H1 (cell line): ENCODE results near the gene ACAP2. TPM values are rescaled to one million over a fixed set of nuclear protein-coding genes. Genes with fewer than 3 reads are reported as not detected.
A peak's percentile ranks its signal among the peaks of the same experiment; 100 is the strongest.

ENCODE experiments used
- CTCF ChIA-PET: fragments of 300-600 bp; sonication (Branson Sonifier 250); formaldehyde crosslinking; loops from one replicate; lab custom pipeline; 2021; ENCODE audit not compliant: partially characterized antibody; lab: Charles Lee
- POLR2A ChIA-PET: fragments of 300-600 bp; sonication (Branson Sonifier 250); formaldehyde crosslinking; loops from one replicate; lab custom pipeline; 2021; ENCODE audit warnings: inconsistent platforms; ENCODE audit not compliant: partially characterized antibody; lab: Charles Lee
- DNase-seq, 2 experiments: peaks; one replicate each; pipeline versions ENCODE4 v3.0.0 to v3.0.0-alpha.2; 2010 to 2022; ENCODE audit warnings: low spot score in 2 of 2, low read depth in 1 of 2, mixed read lengths in 1 of 2
- FAIRE-seq: peaks from 2 replicates; lab custom pipeline; 2011; peaks lifted over from hg19 to GRCh38; lab: Jason Lieb, UNC
- H2AFZ ChIP-seq: 2 replicates; pipeline ENCODE4 v1.8.1; 2012; ENCODE audit warnings: low read length, inconsistent platforms
- H2AK5ac ChIP-seq: 2 replicates; pipeline ENCODE4 v1.6.1; 2013; ENCODE audit warnings: low read depth, low read length
- H2BK120ac ChIP-seq: replicated peaks from 2 replicates; pipeline ENCODE3; 2013; ENCODE audit warnings: low read depth, low read length, inconsistent platforms
- H2BK12ac ChIP-seq: 2 replicates; pipeline ENCODE4 v1.6.1; 2013; ENCODE audit warnings: low read depth, low read length
- H2BK15ac ChIP-seq: 2 replicates; pipeline ENCODE4 v1.6.1; 2013; ENCODE audit warnings: low read length
- H2BK20ac ChIP-seq: 2 replicates; pipeline ENCODE4 v1.6.1; 2013; ENCODE audit warnings: low read length
- H2BK5ac ChIP-seq: 2 replicates; pipeline ENCODE4 v1.6.1; 2013; ENCODE audit warnings: low read depth, low read length
- H3K14ac ChIP-seq: 2 replicates; pipeline ENCODE4 v1.6.1; 2013; ENCODE audit warnings: inconsistent platforms; ENCODE audit not compliant: insufficient read length
- H3K18ac ChIP-seq: 2 replicates; pipeline ENCODE4 v1.6.1; 2013; ENCODE audit warnings: low read length; ENCODE audit errors: extremely low read depth
- H3K23ac ChIP-seq: 2 replicates; pipeline ENCODE4 v1.6.1; 2013; ENCODE audit warnings: inconsistent platforms; ENCODE audit not compliant: insufficient read length
- H3K23me2 ChIP-seq: 2 replicates; pipeline ENCODE4 v1.6.1; 2013; ENCODE audit warnings: low read depth, low read length
- H3K27ac ChIP-seq: 2 replicates; pipeline ENCODE4 v1.6.1; 2011; ENCODE audit warnings: low read depth, low read length, inconsistent platforms
- H3K27me3 ChIP-seq, 4 experiments: replicated peaks in 1 of 4; 1 replicate in 1 of 4; 2 replicates in 3 of 4; pipeline versions ENCODE4 v1.6.1 to v1.8.1; 2011 to 2013; ENCODE audit warnings: low read length in 3 of 4, mild to moderate bottlenecking in 3 of 4, inconsistent platforms in 2 of 4, mixed read lengths in 2 of 4, moderate library complexity in 1 of 4; ENCODE audit not compliant: control insufficient read depth in 3 of 4, insufficient read depth in 3 of 4; ENCODE audit errors: extremely low read depth in 1 of 4
- H3K36me3 ChIP-seq, 4 experiments: 2 replicates each; pipeline versions ENCODE4 v1.6.1 to v1.8.1; 2011 to 2013; ENCODE audit warnings: mild to moderate bottlenecking in 4 of 4, low read length in 3 of 4, moderate library complexity in 2 of 4, control low read depth in 1 of 4, inconsistent platforms in 1 of 4; ENCODE audit not compliant: insufficient read depth in 4 of 4, control insufficient read depth in 2 of 4
- H3K4ac ChIP-seq: replicated peaks from 2 replicates; pipeline ENCODE3; 2013; ENCODE audit warnings: low read length, low read depth, mixed read lengths, inconsistent platforms; ENCODE audit not compliant: insufficient read length
- H3K4me1 ChIP-seq, 4 experiments: replicated peaks in 1 of 4; 1 replicate in 1 of 4; 2 replicates in 3 of 4; pipeline versions ENCODE4 v1.6.1 to v1.8.1; 2011 to 2013; ENCODE audit warnings: low read length in 3 of 4, inconsistent platforms in 2 of 4, mixed read lengths in 1 of 4; ENCODE audit not compliant: insufficient read depth in 4 of 4, control insufficient read depth in 3 of 4
- H3K4me2 ChIP-seq, 2 experiments: 2 replicates each; pipeline versions ENCODE4 v1.6.1 to v1.8.1; 2011 to 2013; ENCODE audit warnings: low read depth in 2 of 2, low read length in 2 of 2, control low read depth in 1 of 2, inconsistent platforms in 1 of 2, mild to moderate bottlenecking in 1 of 2; ENCODE audit not compliant: insufficient read depth in 1 of 2
- H3K4me3 ChIP-seq, 4 experiments: fragments of 200-600, 300-600 bp in 1 of 4; sonication (generic), shearing (Covaris generic), sonication (Bioruptor Twin) in 1 of 4; 2 replicates each; pipeline versions ENCODE4 v1.5.1 to v1.8.1; 2011 to 2016; ENCODE audit warnings: low read length in 4 of 4, low read depth in 3 of 4, control low read depth in 2 of 4, inconsistent platforms in 2 of 4, mild to moderate bottlenecking in 2 of 4, mixed read lengths in 1 of 4, moderate library complexity in 1 of 4; ENCODE audit not compliant: insufficient read depth in 2 of 4; ENCODE audit errors: extremely low read depth in 1 of 4
- H3K56ac ChIP-seq: replicated peaks from 2 replicates; pipeline ENCODE3; 2013; ENCODE audit warnings: low read depth, mild to moderate bottlenecking, mixed read lengths, low read length, inconsistent platforms; ENCODE audit not compliant: insufficient read length
- H3K79me1 ChIP-seq: 2 replicates; pipeline ENCODE4 v1.6.1; 2013; ENCODE audit warnings: low read depth, low read length, control low read depth
- H3K79me2 ChIP-seq, 2 experiments: 2 replicates each; pipeline versions ENCODE4 v1.6.1 to v1.8.1; 2012 to 2013; ENCODE audit warnings: low read length in 2 of 2, mild to moderate bottlenecking in 2 of 2, inconsistent platforms in 1 of 2; ENCODE audit not compliant: insufficient read depth in 2 of 2, control insufficient read depth in 1 of 2
- H3K9ac ChIP-seq, 4 experiments: replicated peaks in 1 of 4; 1 replicate in 1 of 4; 2 replicates in 3 of 4; pipeline versions ENCODE4 v1.6.1 to v1.8.1; 2011 to 2013; ENCODE audit warnings: low read depth in 3 of 4, low read length in 3 of 4, control low read depth in 2 of 4, mild to moderate bottlenecking in 2 of 4, moderate library complexity in 2 of 4, inconsistent platforms in 1 of 4; ENCODE audit errors: extremely low read depth in 1 of 4
- H3K9me3 ChIP-seq, 2 experiments: 2 replicates each; pipeline versions ENCODE4 v1.6.1 to v1.8.1; 2012 to 2013; ENCODE audit warnings: mild to moderate bottlenecking in 2 of 2, moderate library complexity in 2 of 2, control low read depth in 1 of 2, inconsistent platforms in 1 of 2, low read depth in 1 of 2, low read length in 1 of 2, mixed read lengths in 1 of 2; ENCODE audit not compliant: insufficient read depth in 2 of 2
- H4K20me1 ChIP-seq, 2 experiments: replicated peaks in 1 of 2; 2 replicates each; pipeline versions ENCODE3 to v1.8.1; 2011 to 2013; ENCODE audit warnings: inconsistent platforms in 2 of 2, low read length in 2 of 2, mild to moderate bottlenecking in 1 of 2; ENCODE audit not compliant: insufficient read depth in 2 of 2, control insufficient read depth in 1 of 2
- H4K5ac ChIP-seq: 2 replicates; pipeline ENCODE4 v1.6.1; 2013; ENCODE audit warnings: low read length, low read depth, mixed read lengths, inconsistent platforms; ENCODE audit not compliant: insufficient read length
- H4K8ac ChIP-seq: 2 replicates; pipeline ENCODE4 v1.8.0; 2013; ENCODE audit warnings: mild to moderate bottlenecking, moderate library complexity, low read length, inconsistent platforms; ENCODE audit not compliant: insufficient read depth; ENCODE audit errors: extremely low read depth
- H4K91ac ChIP-seq: replicated peaks from 2 replicates; pipeline ENCODE3; 2013; ENCODE audit warnings: low read length, mixed read lengths, inconsistent platforms; ENCODE audit not compliant: insufficient read length
- CHD1 ChIP-seq: IDR thresholded peaks from 2 replicates; pipeline ENCODE4 v1.6.1; 2012; ENCODE audit warnings: low read depth, low read length, improper control_type of control experiment
- GTF2F1 ChIP-seq: IDR thresholded peaks from 2 replicates; pipeline ENCODE4 v1.6.1; 2012; ENCODE audit warnings: low read depth, low read length, improper control_type of control experiment, borderline replicate concordance
- JUND ChIP-seq: IDR thresholded peaks from 2 replicates; pipeline ENCODE4 v1.6.1; 2011; ENCODE audit warnings: mild to moderate bottlenecking, improper control_type of control experiment, low read length
- KDM5A ChIP-seq: fragments of 200-600 bp; IDR thresholded peaks from 2 replicates; pipeline ENCODE4 v1.7.1; 2012; ENCODE audit warnings: mild to moderate bottlenecking, low read length, inconsistent platforms, mixed read lengths
- NANOG ChIP-seq: IDR thresholded peaks from 2 replicates; pipeline ENCODE4 v1.6.1; 2011; ENCODE audit warnings: low read length, low read depth, mild to moderate bottlenecking, inconsistent platforms; ENCODE audit not compliant: insufficient read depth, poor library complexity, severe bottlenecking
- RAD21 ChIP-seq, 2 experiments: IDR thresholded peaks in 1 of 2; conservative IDR thresholded peaks in 1 of 2; 2 replicates each; pipeline ENCODE4 v1.6.1; 2011; ENCODE audit warnings: low read depth in 2 of 2, low read length in 2 of 2, improper control_type of control experiment in 1 of 2, inconsistent platforms in 1 of 2, mild to moderate bottlenecking in 1 of 2, moderate library complexity in 1 of 2
- RBBP5 ChIP-seq: IDR thresholded peaks from 2 replicates; pipeline ENCODE4 v1.7.1; 2012; ENCODE audit warnings: low read depth, mild to moderate bottlenecking, inconsistent platforms, low read length, moderate library complexity, borderline replicate concordance
- TCF12 ChIP-seq: IDR thresholded peaks from 2 replicates; pipeline ENCODE4 v1.6.1; 2011; ENCODE audit warnings: low read depth, mild to moderate bottlenecking, low read length
- YY1 ChIP-seq: IDR thresholded peaks from 2 replicates; pipeline ENCODE4 v1.6.1; 2011; ENCODE audit warnings: low read depth, mild to moderate bottlenecking, low read length
- WGBS, 2 experiments: shearing (Covaris generic) in 1 of 2; methylation state at CpG; one replicate each; pipeline versions ENCODE4 v1.1.6 to v1.1.7; 2013 to 2015; ENCODE audit warnings: low lambda C conversion rate in 2 of 2, mixed read lengths in 2 of 2, inconsistent platforms in 1 of 2, low coverage in 1 of 2, missing lambda C conversion rate in 1 of 2; ENCODE audit not compliant: insufficient replicate concordance in 2 of 2, insufficient coverage in 1 of 2, insufficient read length in 1 of 2; ENCODE audit errors: extremely low coverage in 1 of 2, missing lambda C conversion rate in 1 of 2; 5-methylcytosine and 5-hydroxymethylcytosine counted together
- polyA plus RNA-seq, 7 experiments: library from polyadenylated mRNA; depleted of rRNA in 3 of 7; stranded (reverse) in 5 of 7; unstranded in 2 of 7; fragments of >200 nt in 5 of 7; fragments of 200-250 nt in 2 of 7; gene quantifications; 1 replicate in 5 of 7; 2 replicates in 1 of 7; 4 replicates in 1 of 7; pipeline versions ENCODE4 v1.2.1 to v1.2.3, GENCODE V29; 2011 to 2013; ENCODE audit warnings: missing spikeins in 2 of 7, mixed read lengths in 2 of 7
- total RNA-seq: library from RNA; stranded (reverse); fragmentation: NEBNext Ultra II Directional; extraction: Animal tissue kit (Norgen Biotek cat#: 25700); gene quantifications from 2 replicates; pipeline ENCODE4 v1.2.1, GENCODE V29; 2021

ACAP2 gene
- total and polyA plus RNA-seq, 2 of the 8 experiments (the other 6 are each of a cell fraction or from before 2014, with no cell fraction given) = 7.7 to 37.3 TPM

GRCh38 chr3:195255571-195256501 is 187.0 kb downstream of the ACAP2 start:
- Histone ChIP-seq H3K4me2 (no peak overlapping the region), H2AFZ (no peak overlapping the region), H3K9ac (no peak overlapping the region), H4K20me1 (peaks cover 13 to 24% of the 10 kb centered on the region in 2 experiments), H2BK15ac (no peak overlapping the region), H2BK5ac (no peak overlapping the region; the same call in 1 of the 2 replicates), H2BK20ac (no peak overlapping the region), H3K23ac (no peak overlapping the region), H3K36me3 (no peaks in the 10 kb centered on the region), H3K27me3 (no peaks in the 10 kb centered on the region), H3K9me3 (no peaks in the 10 kb centered on the region), H3K4me1 (peaks cover 7 to 45% (median 33%) of the 10 kb centered on the region in 4 experiments), H3K56ac (no peak overlapping the region), H4K8ac (peak overlapping the region; percentile 48; the same call in 1 of the 2 replicates), H3K27ac (no peak overlapping the region), H3K4me3 (no peak overlapping the region), H3K79me2 (peaks cover 0 to 81% of the 10 kb centered on the region in 2 experiments; a peak in 3 of 4 replicates), H2BK12ac (peak overlapping the region; percentile 60; the same call in 1 of the 2 replicates), H3K14ac (no peak overlapping the region), H3K23me2 (peaks cover 10% of the 10 kb centered on the region; the same call in 1 of the 2 replicates), H3K18ac (no peak overlapping the region; the same call in none of the 2 replicates), H4K5ac (no peak overlapping the region), H4K91ac (peak overlapping the region; percentile 17), H3K4ac (peak overlapping the region; percentile 60), H2AK5ac (no peak overlapping the region), H3K79me1 (peaks cover 29% of the 10 kb centered on the region), H2BK120ac (no peak overlapping the region)
- WGBS, 2 experiments = 85% methylated on average over 22 of the region's 22 CpGs; no CpG with 5 or more reads in 1 of the 2 experiments
- DNase-seq = peak in 1 of 2 experiments; percentile 45
- FAIRE-seq = no peak
- POLR2A ChIA-PET = interaction anchor here (0.6 to 1.5 kb wide), 5 partner anchors 16 to 568 kb away, joined by 3 to 4 read pairs (median 4); partner anchors contain the start of gene XXYLT1
- no peak for TF ChIP-seq GTF2F1
- TF ChIP-seq TCF12 = no peak
- TF ChIP-seq RBBP5 = no peak
- TF ChIP-seq CHD1 = no peak
- TF ChIP-seq YY1 = no peak
- TF ChIP-seq NANOG = no peak
- TF ChIP-seq JUND = no peak
- TF ChIP-seq KDM5A = no peak
- TF ChIP-seq RAD21 (IDR thresholded peaks at IDR 0.05 in 1 of 2, conservative IDR thresholded peaks at IDR 0.05 in 1 of 2; ENCODE audit: low read depth in 2 of 2, low read length in 2 of 2) = no peak
- CTCF ChIA-PET = interaction anchor here (0.7 to 3.3 kb wide), 21 partner anchors 12 to 583 kb away, joined by 3 to 13 read pairs (median 4); partner anchors contain the start of genes LSG1 and XXYLT1
